MG63 (cell line): ENCODE results near the gene ZNF710. TPM values are rescaled to one million over a fixed set of nuclear protein-coding genes. Genes with fewer than 3 reads are reported as not detected.

Experiments used
- DNase-seq: peaks from one replicate; pipeline ENCODE4 v3.0.0-alpha.2; 2020
- H3K27me3 ChIP-seq: fragments of 250-450 bp; sonication (Bioruptor Pico); 2 replicates; pipeline ENCODE4 v1.5.1; 2020; ENCODE audit warnings: mild to moderate bottlenecking, moderate library complexity
- H3K36me3 ChIP-seq: fragments of 250-450 bp; sonication (Bioruptor Pico); 2 replicates; pipeline ENCODE4 v1.5.1; 2020; ENCODE audit warnings: mild to moderate bottlenecking, moderate library complexity
- H3K4me3 ChIP-seq: fragments of 250-450 bp; sonication (Bioruptor Pico); 2 replicates; pipeline ENCODE4 v1.5.1; 2020; ENCODE audit warnings: mild to moderate bottlenecking, moderate library complexity
- H3K9me3 ChIP-seq: fragments of 250-450 bp; sonication (Bioruptor Pico); 2 replicates; pipeline ENCODE4 v1.5.1; 2020; ENCODE audit warnings: mild to moderate bottlenecking, moderate library complexity
- total RNA-seq: library from RNA; depleted of rRNA; stranded (reverse); fragments of >200 nt; shearing (Covaris generic); gene quantifications from 2 replicates; pipeline ENCODE4 v1.2.3, GENCODE V29; 2014; ENCODE audit warnings: low replicate concordance

The ZNF710 gene
- total RNA-seq, 1 experiment from 2014 or later: 9.1 TPM

GRCh38 chr15:90040618-90041017 lies 39.5 kb downstream of the ZNF710 start:
- no peak for DNase-seq
- Histone ChIP-seq H3K9me3 (no peaks in the 10 kb centered on the region), H3K36me3 (no peaks in the 10 kb centered on the region; the same call in 1 of the 2 replicates), H3K27me3 (no peaks in the 10 kb centered on the region), H3K4me3 (no peak overlapping the region)

GRCh38 chr15:90042356-90042755 lies 41.2 kb downstream of the ZNF710 start:
- DNase-seq: no peak
- no peaks in the 10 kb centered on the region for H3K27me3 ChIP-seq
- H3K9me3 ChIP-seq: no peaks in the 10 kb centered on the region
- H3K36me3 ChIP-seq: no peaks in the 10 kb centered on the region
- no peak overlapping the region for H3K4me3 ChIP-seq

GRCh38 chr15:90042766-90043529 lies 41.8 kb downstream of the ZNF710 start:
- no peak for DNase-seq
- Histone ChIP-seq H3K36me3 (no peaks in the 10 kb centered on the region), H3K27me3 (no peaks in the 10 kb centered on the region), H3K9me3 (no peaks in the 10 kb centered on the region), H3K4me3 (no peak overlapping the region)

GRCh38 chr15:90043530-90044010 lies 42.4 kb downstream of the ZNF710 start:
- H3K27me3 ChIP-seq: no peaks in the 10 kb centered on the region
- DNase-seq: no peak
- no peak overlapping the region for H3K4me3 ChIP-seq
- H3K9me3 ChIP-seq: no peaks in the 10 kb centered on the region
- no peaks in the 10 kb centered on the region for H3K36me3 ChIP-seq

- Histone ChIP-seq H3K36me3 (no peaks in the 10 kb centered on the region), H3K27me3 (no peaks in the 10 kb centered on the region), H3K9me3 (no peaks in the 10 kb centered on the region), H3K4me3 (no peak overlapping the region)
- no peak for DNase-seq
Observed at GRCh38 chr15:90044191-90044590, 43.1 kb downstream of the ZNF710 start.

- no peak for DNase-seq
- no peak overlapping the region for H3K4me3 ChIP-seq
- H3K36me3 ChIP-seq: no peaks in the 10 kb centered on the region
- no peaks in the 10 kb centered on the region for H3K27me3 ChIP-seq
- H3K9me3 ChIP-seq: no peaks in the 10 kb centered on the region
Observed at GRCh38 chr15:90044916-90045371, 43.8 kb downstream of the ZNF710 start.

- no peaks in the 10 kb centered on the region for H3K36me3 ChIP-seq
- DNase-seq: no peak
- H3K27me3 ChIP-seq: no peaks in the 10 kb centered on the region
- no peak overlapping the region for H3K4me3 ChIP-seq
- no peaks in the 10 kb centered on the region for H3K9me3 ChIP-seq
Observed at GRCh38 chr15:90046289-90046688, 45.2 kb downstream of the ZNF710 start.

- Histone ChIP-seq H3K4me3 (no peak overlapping the region), H3K27me3 (no peaks in the 10 kb centered on the region), H3K36me3 (no peaks in the 10 kb centered on the region), H3K9me3 (no peaks in the 10 kb centered on the region)
- DNase-seq: no peak
Observed at GRCh38 chr15:90046911-90047392, 45.8 kb downstream of the ZNF710 start.

- Histone ChIP-seq H3K4me3 (no peak overlapping the region), H3K9me3 (no peaks in the 10 kb centered on the region; the same call in 1 of the 2 replicates), H3K27me3 (no peaks in the 10 kb centered on the region), H3K36me3 (no peaks in the 10 kb centered on the region)
- no peak for DNase-seq
Observed at GRCh38 chr15:90047956-90048575, 46.9 kb downstream of the ZNF710 start.

GRCh38 chr15:90049030-90049429 lies 47.9 kb downstream of the ZNF710 start:
- no peaks in the 10 kb centered on the region for H3K36me3 ChIP-seq
- DNase-seq: no peak
- no peaks in the 10 kb centered on the region; the same call in 1 of the 2 replicates for H3K9me3 ChIP-seq
- H3K4me3 ChIP-seq: no peak overlapping the region
- H3K27me3 ChIP-seq: no peaks in the 10 kb centered on the region

- Histone ChIP-seq H3K9me3 (no peaks in the 10 kb centered on the region; the same call in 1 of the 2 replicates), H3K4me3 (no peak overlapping the region), H3K27me3 (no peaks in the 10 kb centered on the region), H3K36me3 (no peaks in the 10 kb centered on the region)
- no peak for DNase-seq
Observed at GRCh38 chr15:90049666-90050604, 48.8 kb downstream of the ZNF710 start.

GRCh38 chr15:90051874-90052273 lies 50.8 kb downstream of the ZNF710 start:
- Histone ChIP-seq H3K4me3 (no peak overlapping the region), H3K36me3 (no peaks in the 10 kb centered on the region), H3K27me3 (no peaks in the 10 kb centered on the region), H3K9me3 (no peaks in the 10 kb centered on the region; the same call in 1 of the 2 replicates)
- DNase-seq: no peak

GRCh38 chr15:90053685-90054466 lies 52.8 kb downstream of the ZNF710 start:
- H3K27me3 ChIP-seq: no peaks in the 10 kb centered on the region
- no peaks in the 10 kb centered on the region; the same call in 1 of the 2 replicates for H3K9me3 ChIP-seq
- no peak overlapping the region for H3K4me3 ChIP-seq
- H3K36me3 ChIP-seq: no peaks in the 10 kb centered on the region
- no peak for DNase-seq

GRCh38 chr15:90054618-90055097 lies 53.5 kb downstream of the ZNF710 start:
- DNase-seq: no peak
- H3K36me3 ChIP-seq: no peaks in the 10 kb centered on the region
- H3K9me3 ChIP-seq: no peaks in the 10 kb centered on the region; the same call in 1 of the 2 replicates
- no peak overlapping the region for H3K4me3 ChIP-seq
- H3K27me3 ChIP-seq: no peaks in the 10 kb centered on the region

GRCh38 chr15:90055182-90055581 lies 54.1 kb downstream of the ZNF710 start:
- no peaks in the 10 kb centered on the region for H3K36me3 ChIP-seq
- H3K4me3 ChIP-seq: no peak overlapping the region
- H3K9me3 ChIP-seq: no peaks in the 10 kb centered on the region; the same call in 1 of the 2 replicates

GRCh38 chr15:90056529-90056928 lies 55.4 kb downstream of the ZNF710 start:
- Histone ChIP-seq H3K27me3 (no peaks in the 10 kb centered on the region), H3K4me3 (no peak overlapping the region), H3K36me3 (no peaks in the 10 kb centered on the region), H3K9me3 (no peaks in the 10 kb centered on the region; the same call in 1 of the 2 replicates)
- no peak for DNase-seq

More at GRCh38 chr15:90055182-90055581, 54.1 kb downstream of the ZNF710 start:
- no peaks in the 10 kb centered on the region for H3K27me3 ChIP-seq
- no peak for DNase-seq
